Activated naive CD4-positive, alpha-beta T cell (primary cell): ENCODE data around the gene ANXA3.
"Not testable (repeated sequence)": the region's sequence is repeated elsewhere in the genome, so short reads cannot be mapped to it uniquely, and the experiment has no call there.

ENCODE experiments used
- DNase-seq, 4 experiments: peaks; one replicate each; lab custom pipeline; 2025; lab: John Stamatoyannopoulos, UW

The ANXA3 gene

DNA sequence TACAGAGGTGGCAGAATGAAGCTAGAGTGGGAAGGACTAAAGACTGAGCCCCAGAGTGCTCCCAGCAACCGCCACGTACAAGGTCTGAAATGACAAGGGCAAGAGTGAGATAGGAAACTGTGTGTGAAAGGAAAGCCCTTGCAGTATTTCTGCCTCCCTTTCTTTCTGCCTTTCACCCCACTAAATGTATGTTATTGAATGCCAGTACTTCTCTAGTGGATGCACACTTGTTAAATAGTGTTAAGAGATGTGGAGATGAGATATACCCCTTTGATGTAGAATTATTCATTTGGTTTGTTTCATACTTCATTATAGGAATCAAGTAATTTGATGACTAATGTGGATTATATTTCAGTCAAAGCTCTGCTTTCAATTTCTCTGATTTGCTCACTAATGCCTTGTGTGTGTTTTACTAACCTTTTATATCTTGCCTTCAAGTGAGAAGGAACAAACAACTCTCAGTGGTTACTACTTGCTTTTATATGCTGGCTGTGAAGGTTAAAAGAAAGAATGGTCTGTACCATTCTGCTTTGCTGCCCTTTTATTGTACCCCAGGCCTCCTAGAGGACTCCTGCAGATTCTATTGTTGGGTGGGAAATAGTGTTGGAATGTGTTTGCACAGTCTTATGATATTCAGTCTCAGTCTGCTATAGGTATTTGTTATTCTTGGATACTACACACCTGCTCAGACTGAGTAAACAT is 8.0 kb upstream of the ANXA3 start:
- no peak for DNase-seq

- no peak for DNase-seq
These were observed 6.9 kb upstream of the ANXA3 start for GRCh38 chr4:78544678-78545077.

DNA sequence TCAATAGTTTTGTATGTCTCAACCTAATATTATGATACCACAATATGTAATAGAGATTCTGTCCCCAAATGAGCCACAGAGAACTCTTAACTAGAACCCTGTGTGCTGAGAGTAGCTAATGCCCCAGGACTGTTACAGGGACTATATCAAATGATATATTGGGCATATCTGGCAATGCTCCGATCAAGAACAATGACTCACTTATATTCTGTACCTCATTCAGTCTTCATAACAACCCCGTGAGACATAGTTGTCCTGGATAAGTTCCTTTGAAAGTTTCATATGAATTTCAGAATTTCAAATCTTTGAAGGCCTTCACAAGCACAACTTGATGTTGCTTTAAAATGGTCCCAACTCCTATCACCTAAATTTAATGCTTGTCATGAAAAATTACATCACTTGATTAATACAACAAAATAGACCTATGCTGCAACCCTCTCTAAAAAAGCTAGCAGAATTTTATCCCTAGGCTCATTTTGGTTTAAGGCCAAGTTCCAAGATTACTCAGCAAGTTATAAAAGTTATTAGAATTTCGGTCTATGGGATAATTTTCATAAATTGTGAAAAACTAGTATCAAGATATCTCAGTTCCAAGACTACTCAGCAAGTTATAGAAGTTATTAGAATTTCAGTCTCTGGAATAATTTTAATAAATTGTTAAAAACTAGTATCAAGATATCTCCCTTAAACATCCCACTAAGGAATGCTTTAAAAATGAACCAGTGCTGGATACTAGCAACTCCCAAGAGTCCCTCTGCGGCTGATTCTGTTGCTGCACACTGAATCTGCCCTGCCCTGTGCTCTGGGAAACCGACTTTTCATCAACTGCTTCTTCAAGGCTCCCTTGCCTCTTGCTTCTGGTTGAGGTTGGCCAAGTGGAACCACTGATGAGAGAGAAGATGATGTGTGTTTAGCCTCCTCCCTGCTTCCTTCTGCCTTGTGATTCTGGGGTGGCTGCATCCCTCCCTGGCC is 6.0 kb upstream of the ANXA3 start:
- DNase-seq, result no peak

- DNase-seq, result not testable (repeated sequence)
These were observed 3.7 kb upstream of the ANXA3 start for GRCh38 chr4:78547899-78548298.

DNA sequence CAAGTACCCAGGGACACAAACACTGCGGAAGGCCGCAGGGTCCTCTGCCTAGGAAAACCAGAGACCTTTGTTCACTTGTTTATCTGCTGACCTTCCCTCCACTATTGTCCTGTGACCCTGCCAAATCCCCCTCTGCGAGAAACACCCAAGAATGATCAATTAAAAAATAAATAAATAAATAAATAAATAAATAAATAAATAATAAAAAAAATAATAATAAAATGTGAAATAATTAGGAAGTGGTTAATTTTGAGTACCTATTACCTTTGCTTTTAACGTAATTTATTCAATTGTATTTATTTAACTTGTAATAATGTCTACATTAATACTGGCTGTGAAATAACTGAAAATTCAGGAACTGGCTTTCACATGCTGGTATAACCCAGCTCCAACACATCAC is 2.7 kb upstream of the ANXA3 start:
- not testable (repeated sequence) for DNase-seq

DNA sequence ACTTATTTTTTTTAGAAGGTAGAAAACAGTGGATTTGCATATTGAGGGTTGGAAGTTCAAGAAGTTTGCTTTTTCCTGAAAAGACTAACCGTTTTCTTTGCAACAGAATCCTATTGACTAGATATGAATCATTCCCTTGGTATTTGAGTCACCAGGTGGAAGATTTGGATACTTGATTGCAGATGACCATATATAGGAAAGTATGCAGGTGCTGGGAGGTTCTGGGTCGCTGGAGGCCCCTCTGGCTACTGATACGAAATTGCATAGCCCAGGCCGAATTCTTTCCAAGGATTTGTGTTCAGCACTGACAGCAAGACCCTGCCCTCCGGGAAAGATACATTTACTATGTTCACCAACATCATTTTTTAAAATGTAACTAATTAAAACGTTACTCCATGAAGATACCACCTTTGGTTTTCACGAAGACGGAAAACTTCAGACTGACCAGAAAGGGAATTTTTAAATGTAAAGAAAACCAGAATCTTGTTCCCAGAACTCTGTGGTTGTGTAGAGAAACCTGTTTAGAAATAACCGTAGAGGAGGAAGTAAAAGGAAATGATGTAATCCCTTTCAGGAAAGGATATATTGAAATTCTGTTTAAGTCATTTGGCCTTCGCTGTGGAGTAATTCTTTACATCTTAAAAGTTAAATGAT is 946 bp downstream of the ANXA3 start:
- no peak for DNase-seq

DNA sequence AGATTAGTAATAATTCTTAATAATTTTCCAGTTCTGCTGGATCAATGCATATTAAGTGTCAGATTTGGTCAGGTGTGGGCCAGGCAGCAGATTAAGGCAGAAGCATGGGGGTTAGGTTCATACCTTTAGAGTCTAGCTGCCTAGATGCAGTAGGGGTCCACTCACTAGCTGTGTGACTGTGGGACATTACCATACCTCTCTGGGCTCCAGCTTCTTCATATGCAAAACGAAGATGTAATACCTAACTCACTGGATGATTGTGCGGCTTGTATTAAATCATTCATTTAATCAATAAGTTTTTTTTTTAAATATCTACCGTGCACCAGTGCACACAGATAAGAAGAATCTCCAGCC is 1.4 kb downstream of the ANXA3 start:
- DNase-seq, result no peak

DNA sequence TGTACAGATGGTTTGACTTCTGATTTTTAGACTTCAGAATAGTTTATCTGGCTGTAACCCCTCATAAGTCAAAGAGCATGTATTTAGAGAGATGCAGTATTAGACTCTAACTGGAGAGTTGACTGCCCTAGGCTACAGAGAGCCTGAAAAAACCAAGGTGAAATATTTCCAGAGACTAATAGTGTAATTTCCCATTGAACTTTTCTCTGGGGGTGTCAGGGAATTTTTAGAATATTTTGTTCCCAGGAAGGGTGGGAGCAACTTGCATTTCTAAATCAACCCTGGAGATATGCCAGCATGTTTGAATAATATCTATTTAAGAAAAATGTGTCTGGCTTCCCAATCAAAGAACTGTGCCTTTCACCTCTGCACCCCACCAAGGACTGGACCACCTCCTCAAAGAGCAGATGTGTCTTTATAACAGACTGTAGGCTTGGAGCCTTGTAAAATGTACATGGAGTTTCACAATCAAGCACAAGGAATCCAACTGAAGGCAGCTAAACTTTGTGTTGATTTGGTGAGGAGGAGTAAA is 2.0 kb downstream of the ANXA3 start:
- DNase-seq, result no peak

- DNase-seq, result no peak
These were observed 5.1 kb downstream of the ANXA3 start for GRCh38 chr4:78556665-78557064.

GRCh38 chr4:78557841-78558240 is 6.3 kb downstream of the ANXA3 start:
- no peak for DNase-seq

DNA sequence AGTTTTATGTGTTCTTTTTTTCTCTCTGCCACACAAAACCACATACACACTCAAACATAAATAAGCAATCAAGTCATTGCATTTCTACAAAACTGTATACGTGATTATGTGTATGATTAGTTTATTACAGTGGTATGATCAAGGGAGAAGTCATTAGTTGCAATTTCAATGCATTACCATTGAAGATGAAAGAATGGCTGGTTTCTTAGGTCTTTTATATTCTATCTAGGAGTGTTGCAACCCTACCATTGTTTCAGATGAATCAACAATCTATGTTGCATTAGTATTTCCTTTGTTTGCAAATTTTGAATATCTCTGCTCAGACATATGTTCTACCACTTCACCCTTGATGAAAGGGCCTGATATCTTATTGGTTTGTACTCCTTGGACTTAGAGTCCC is 6.8 kb downstream of the ANXA3 start:
- DNase-seq, result no peak

- DNase-seq, result no peak
These were observed 8.9 kb downstream of the ANXA3 start for GRCh38 chr4:78560296-78560963.

- DNase-seq, result no peak
These were observed 10.1 kb downstream of the ANXA3 start for GRCh38 chr4:78561677-78562076.

- DNase-seq, result no peak
These were observed 11.1 kb downstream of the ANXA3 start for GRCh38 chr4:78562687-78563086.

- DNase-seq, result no peak
These were observed 14.4 kb downstream of the ANXA3 start for GRCh38 chr4:78565971-78566372.

DNA sequence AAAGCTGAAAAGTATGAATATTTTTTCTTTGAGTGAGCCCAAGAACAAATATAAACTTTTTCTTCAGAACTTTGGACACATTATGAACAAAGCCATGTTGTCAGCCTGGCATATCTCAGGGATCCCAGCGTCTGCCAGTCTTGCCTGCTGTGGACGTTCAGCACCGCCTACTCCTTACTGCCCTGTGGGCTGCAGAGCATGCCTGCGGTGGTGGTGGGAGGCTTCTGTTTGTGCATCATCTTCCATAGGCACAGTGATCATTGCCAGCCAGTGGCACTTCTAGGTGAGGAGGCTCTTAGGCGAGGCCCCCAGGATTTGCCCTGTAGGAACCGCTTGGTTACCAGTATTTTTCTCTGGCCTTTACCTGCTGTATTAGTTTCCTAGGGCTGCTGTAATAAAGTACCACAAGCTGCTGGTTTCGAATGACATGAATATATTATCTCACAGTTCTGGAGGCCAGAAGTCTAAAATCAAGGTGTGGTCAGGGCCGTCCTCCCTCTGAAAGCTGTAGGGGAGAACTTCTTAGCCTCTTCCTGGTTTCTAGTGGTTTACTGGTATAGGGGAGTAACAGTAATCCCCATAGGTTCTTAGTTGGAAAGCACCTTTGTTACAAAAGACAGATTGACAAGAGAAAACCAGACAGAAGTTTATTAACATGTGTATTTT is 15.4 kb downstream of the ANXA3 start:
- DNase-seq, result no peak

DNA sequence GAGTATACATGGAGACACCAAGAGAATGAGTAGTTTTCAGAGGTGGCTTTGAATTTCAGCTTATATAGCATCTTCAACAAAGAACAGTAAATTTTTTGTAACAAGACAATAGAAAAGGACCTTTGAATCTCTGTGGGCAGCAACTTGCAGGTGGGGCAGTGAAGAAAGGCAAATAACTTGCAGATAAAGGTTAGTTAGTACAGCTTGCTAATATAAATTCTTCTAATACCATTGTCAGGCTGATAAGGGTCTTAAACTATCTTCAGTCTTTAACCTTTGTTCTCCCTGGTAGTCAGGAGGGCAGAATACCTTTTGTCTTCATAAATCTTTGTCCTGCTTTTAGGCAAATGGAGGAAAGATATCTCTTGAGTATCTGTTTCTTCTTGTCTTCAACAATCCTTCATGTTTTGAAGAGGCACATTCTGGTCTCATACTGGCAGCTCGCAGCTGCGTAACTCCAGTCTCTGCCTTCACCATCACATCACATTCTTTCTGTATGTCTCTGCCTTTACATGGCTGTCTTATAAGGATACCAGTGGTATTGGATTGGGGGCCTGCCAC is 16.0 kb downstream of the ANXA3 start:
- no peak for DNase-seq

DNA sequence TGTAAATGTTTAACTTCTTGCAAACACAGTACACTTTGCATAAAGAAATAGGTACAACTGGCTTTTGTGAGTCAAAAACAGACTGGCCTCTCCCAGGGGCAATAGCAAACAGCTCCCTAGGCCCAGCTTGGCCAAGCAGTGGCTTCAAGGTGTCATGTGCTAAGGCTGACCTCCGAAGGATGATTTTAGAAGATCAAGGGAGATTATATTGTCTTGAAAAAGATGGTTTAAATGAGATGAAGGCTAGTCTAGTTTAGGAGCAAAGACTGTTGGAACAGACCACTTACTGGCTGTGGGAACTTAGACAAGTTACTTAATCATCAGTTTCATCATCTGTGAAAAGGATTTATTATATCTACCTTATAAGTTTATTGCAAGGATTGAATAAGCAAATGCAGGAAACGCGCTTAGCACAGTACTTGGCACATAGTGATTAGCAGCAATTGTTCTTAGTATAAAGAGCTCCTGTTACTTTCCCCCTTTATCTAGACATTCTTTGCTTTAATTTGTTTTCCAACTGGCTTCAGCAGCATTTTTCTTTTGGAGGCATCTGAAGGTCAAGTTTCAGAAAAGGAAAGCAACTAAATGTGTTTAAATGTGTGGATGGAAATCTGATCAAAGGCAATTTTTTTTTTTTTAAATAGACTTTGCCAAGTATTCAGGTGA is 17.2 kb downstream of the ANXA3 start:
- DNase-seq, result no peak

- no peak for DNase-seq
These were observed 17.8 kb downstream of the ANXA3 start for GRCh38 chr4:78569306-78569821.

DNA sequence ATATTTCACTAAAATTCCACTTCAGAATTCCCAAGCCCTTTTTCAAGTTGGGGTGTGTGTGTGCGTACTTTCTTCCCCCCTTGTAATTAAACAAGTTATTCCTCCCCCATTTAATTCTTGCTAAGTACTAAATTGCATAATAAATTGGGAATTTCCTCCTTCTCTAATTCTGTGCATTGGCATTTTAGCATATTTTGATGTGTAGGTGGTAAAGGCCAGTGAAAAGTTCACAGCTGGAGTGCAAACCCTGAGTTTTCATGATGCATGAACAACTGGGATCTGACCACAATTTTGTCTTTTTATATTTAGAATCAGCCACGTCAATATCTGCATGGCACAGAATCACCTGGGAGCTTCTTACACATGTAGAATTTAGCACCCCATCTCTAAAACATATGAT is 18.5 kb downstream of the ANXA3 start:
- no peak for DNase-seq
